HG03457 (cell line): Measurements from ENCODE around the gene PEX26.
"Not testable (repeated sequence)": the region's sequence is repeated elsewhere in the genome, so short reads cannot be mapped to it uniquely, and the experiment has no call there.

Experiments
- ATAC-seq: cut with Tn5 transposase; IDR thresholded peaks from one replicate; pipeline ENCODE4 v1.9.1; 2021; ENCODE audit warnings: moderate number of reproducible peaks; ENCODE audit not compliant: unreplicated experiment

PEX26 gene

GRCh38 chr22:18056161-18056666, 21.6 kb upstream of the PEX26 start:
- ATAC-seq = no peak

- ATAC-seq = no peak
These were observed 20.8 kb upstream of the PEX26 start for GRCh38 chr22:18056807-18057474.

DNA sequence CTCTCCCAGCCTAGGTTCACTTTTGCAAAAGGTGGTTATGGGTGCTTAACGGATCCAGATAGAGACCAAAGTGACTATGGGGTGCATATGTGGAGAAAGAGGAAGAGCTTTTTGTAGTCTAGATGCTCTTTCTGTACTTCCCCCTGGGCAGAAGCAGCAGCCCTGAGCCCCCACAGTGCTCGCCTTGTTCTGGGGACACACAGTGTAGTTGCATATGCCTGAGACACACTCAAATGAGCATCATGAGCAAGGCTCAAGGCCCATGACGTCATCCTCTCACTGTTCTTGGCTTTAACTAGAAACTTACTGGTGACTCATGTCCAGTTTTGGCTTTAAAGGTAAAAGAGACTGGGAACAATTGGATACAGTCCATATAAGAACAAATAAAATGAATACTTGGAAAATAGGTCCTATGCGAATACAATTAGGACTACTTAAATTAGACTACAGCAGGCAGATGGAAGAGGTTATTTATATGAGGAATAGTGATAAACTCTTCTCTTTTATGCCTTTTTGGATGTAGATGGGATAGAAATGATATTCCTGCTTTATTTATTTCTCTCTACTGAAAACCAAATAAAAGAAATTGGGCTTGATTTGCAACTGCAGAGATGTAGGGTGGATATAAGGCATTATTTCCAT, 20.1 kb upstream of the PEX26 start:
- no peak for ATAC-seq

DNA sequence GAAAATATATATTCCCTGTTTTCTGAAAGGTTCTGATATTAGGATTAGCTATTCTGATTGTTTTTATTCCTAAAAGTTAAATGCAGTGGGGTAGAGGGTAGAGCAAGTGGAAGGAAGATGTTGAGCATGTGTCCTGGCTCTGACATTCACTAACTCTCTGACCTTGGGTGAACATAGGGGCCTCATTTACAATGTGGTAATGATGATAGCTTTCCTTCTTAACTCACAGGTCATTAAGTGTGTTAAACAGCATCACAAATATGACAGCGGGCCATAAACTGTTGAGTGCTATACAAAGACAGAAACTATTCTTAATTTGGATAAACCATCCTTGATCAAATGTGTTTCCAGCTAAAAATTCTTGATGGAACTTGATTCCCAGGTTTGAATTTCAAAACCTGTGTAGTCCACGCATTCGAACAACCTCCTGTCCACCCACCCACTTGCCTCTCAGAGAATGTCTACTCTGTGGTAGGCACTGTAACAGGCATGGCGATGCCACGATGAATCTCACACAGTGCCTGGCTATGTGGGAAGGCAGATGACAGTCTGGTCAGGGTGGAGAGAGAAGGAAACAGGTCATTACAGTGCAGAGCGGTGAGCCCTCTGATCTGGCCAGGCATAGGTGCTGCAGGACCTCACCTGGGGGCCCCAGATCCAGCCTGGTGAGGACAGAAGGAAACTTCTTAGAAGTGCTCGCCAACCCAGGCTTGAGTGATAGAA, 19.3 kb upstream of the PEX26 start:
- no peak for ATAC-seq

DNA sequence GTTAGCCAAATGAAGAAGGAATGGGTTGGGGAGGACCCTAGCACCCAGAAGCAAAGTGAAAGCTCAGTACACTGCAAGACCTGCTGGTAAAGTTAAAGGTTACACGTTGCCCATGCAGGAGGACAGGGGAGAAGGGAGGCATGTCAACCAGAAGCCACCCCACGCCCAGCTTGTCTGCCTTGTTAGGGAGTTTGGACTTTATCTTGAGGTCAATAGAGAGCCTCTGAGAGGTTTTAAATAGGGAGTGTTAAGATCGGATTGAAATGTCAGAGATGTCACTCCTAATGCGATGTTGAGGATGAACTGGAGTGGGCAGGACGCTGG, 18.7 kb upstream of the PEX26 start:
- no peak for ATAC-seq

DNA sequence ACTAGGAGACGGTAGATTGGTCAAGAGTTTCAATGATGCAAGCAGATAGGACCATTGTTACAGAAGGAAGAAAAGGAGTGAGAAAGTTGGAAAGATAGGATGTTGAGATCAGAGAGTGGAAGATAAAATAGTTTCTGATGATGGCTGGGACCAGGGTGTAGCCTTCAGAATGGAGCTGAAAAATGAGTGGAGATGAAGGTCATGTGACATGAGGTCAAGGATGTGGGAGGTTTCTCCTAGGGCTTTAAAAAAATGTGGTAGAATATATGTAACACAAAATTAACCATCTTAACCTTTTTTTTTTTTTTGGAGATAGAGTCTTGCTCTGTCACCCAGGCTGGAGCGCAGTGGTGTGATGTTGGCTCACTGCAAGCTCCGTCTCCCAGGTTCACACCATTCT, 18.3 kb upstream of the PEX26 start:
- no peak for ATAC-seq

DNA sequence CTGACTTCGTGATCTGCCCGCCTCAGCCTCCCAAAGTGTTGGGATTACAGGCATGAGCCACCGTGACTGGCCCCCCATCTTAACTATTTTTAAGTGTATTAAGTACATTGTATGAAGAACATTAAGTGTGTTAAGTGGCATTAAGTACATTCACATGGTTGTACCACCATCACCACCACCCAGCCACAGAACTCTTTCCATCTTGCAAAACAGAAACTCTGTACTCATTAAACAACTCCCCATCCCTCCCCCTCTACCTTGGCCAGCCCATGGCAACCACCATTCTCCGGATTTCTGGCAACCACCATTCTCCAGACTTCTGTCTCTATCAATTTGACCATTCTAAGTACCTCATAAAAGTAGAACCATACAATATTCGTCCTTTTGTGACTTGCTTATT, 17.8 kb upstream of the PEX26 start:
- no peak for ATAC-seq

DNA sequence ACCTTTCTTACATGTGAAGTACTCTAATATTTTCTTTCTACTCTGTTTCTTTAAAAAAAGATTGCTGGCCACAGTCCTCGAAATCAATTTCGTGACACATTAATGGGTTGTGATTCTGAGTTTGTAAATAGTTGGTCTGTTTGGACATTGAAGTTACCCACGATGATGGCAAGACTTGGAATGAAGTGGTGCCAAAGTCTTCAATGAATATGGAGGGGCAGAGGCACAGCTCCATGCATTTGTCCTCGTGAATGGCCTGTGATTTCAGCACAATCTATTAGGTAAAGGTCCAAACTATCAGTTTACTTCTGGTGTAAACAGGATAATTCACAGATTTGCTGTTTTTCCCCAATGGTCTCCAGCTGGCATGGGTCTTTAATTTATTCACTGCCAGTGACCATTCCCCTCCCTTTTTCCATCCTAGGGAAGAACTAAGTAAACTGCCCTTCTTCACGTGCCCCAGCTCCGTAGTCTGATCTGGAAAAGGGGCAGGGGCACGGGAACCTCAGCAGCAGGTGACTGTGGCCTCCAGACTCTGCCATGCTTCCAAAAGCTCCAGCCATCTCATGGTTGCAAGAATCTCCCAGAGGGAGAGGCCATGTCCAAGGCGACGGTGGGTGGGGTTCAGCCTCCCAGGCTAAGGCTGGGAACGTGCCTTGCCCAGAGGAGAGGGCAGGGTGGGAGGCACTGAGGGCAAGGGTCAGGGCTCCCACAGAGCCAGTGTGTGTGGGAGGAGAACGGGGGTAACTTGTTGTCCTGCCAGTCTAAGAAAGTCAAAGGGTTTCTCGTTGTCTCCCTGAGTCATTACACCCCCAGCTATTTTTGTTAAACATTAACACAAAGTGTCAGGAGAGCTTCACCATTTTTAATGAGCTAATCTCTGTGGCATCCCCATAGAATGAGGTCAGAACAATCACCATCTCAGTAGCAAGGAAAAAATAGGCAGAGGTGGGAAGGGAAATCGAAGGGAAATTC, 16.9 kb upstream of the PEX26 start:
- no peak for ATAC-seq

GRCh38 chr22:18062421-18062820, 15.4 kb upstream of the PEX26 start:
- ATAC-seq = no peak

DNA sequence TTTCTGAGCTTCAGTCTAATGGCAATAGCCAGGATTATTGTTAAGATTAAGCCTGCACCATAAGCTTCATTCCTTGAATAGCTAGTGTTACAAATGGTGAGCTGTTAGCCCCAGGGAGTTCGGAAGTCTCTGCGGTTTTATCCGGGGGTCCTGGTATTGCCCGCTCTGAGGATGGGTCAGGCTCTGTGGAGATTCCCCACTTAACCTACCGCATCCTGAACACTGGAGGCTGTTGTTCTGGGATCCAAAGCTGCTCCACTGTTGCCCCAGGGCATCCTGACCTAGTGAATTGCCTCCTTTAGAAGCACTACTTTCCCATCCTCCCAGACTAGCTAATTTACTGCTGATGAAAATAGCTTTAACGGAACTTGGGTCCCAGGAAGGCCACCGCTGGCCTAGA, 14.5 kb upstream of the PEX26 start:
- ATAC-seq = no peak

DNA sequence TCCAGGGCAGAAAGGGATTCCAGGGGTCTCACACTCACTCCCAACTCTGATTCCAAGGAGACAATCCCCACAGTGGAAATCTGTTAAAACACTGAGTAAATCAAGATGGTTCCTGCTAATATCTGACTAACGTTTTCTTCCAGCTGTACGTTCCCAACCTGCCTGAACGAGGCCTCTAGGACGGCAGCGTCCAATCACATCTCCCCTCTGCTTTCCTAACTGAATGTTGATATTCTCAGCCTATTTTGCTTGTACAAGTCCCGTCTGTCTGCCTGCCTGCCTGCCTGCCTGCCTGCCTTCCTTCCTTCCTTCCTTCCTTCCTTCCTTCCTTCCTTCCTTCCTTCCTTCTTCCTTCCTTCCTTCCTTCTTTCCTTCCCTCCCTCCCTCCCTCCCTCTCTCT, 14.1 kb upstream of the PEX26 start:
- not testable (repeated sequence) for ATAC-seq

DNA sequence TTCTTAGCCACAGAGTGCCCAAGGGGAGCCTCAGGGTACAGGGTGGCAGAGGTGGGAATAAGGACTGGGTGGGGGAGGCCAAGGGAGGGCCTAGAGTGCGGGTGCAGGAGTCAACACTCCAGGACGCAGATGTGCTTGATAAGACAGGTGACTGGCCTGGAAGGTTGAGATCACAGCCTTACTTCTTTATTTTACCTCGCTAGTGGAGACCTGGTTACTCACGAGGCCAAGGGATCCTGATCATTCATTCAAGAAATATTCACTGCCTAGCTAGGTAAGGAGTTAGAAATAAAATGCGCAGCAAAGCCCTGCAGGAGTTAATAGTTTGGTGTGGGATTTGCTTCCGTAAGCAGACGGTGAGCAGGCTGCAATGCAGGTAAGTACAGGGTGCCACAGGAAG, 13.2 kb upstream of the PEX26 start:
- ATAC-seq = no peak

- ATAC-seq = no peak
These were observed 12.5 kb upstream of the PEX26 start for GRCh38 chr22:18065256-18065655.

DNA sequence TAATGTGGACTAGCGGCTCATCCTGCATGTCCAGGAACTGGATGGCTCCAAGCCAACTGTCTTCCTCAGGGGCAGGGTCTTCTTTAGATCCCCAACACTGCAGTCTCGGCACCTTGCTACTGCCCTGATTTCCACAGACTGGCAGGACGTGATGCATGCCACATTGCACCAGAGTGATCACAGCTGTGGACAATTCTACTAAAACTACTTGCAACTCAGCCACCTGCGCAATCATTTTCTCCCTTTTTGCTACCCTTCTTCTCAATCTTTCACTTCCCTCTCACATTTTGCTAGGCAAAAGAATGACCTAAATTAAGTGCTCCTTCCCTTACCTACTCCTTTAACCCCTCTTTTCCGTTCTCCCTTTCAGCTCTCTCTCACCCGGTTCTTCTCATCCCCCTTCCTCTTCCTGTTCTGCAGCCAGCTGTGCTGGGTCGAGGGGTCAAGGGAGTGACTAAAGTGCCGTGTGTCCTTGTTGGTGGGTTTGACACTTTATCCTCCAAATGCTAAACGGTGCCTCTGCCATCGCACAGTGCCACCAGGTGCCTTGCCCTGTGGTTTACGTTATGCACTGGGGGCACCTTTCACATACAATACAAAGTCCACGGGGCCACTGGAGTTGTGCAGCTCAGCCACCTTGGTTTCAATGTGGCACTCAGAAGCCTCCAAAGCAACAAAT, 11.5 kb upstream of the PEX26 start:
- ATAC-seq = no peak

GRCh38 chr22:18067121-18067520, 10.7 kb upstream of the PEX26 start:
- ATAC-seq = no peak

DNA sequence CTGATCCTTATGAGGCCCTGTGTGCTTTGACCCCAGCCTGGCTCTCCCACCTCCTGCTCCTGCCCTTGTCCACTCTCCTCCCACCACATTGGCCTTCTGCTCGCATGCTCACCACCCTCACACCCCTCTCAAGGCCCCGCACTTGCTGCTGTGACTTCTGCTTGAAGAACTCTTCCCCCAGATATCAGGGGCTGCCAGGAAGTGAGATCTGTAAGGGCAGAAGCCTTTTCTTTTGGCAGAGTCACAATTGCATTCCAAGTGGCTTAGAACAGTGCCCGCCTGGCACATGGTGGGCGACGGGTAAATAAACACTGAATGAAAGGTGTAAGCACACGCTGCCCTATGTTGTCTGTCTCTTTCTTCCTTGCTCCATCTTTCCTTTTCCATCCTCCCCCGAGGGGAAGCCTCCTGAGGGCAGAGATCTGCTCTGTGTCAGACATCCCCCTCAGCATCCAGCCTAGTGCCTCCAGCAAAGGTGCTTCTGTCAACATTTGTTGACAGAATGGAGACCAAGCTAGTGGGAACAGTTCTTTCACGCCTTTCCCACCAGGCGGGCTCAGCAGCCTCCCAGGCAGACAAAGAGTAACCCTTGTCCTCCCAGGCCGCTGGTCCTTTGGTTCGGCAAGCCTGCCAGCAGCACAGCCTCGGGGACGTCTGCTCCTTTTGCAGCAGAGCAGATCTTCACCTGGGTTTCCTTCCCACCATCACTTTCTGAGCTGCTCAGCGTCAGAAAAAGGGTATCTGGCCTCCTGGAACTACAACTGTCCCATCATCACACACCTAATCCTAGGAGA, 10.0 kb upstream of the PEX26 start:
- ATAC-seq = no peak

GRCh38 chr22:18068381-18068988, 9.3 kb upstream of the PEX26 start:
- ATAC-seq = no peak

GRCh38 chr22:18069041-18069440, 8.7 kb upstream of the PEX26 start:
- no peak for ATAC-seq

DNA sequence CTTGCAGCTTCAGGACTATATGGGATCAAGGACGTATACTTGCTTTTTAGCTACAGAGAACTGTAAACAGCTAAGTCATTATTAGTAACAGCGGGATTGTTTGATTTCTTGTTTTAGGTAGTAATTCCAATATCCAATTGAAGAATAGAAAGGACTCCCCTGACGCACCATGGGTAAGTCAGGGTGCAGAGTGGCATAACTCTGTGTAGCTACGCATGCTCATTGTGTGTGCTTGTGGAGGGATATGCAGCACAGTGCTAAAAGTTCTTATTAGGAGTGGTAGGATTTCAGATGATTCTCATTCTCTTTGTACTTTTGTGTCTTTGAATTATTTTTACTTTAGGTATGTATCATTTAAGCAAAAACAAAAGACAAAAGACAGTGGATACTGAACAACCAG, 7.7 kb upstream of the PEX26 start:
- no peak for ATAC-seq
